ENCODE measurements around the gene CD74. TPM values are rescaled to one million over a fixed set of nuclear protein-coding genes. Genes with fewer than 3 reads are reported as not detected.

The CD74 gene
- total RNA-seq, 4 donors from 2014 or later: 287 to 675 (median 493) TPM

GRCh38 chr5:150389531-150390266, 23.0 kb downstream of the CD74 start:
- Histone ChIP-seq H3K27me3 (no peaks in the 10 kb centered on the region), H3K4me3 (replicated peaks in 1 of 3) (no peak overlapping the region), H3K27ac (no peak overlapping the region), H3K9me3 (no peaks in the 10 kb centered on the region), H3K4me1 (no peaks in the 10 kb centered on the region), H3K36me3 (peaks cover 38 to 77% of the 10 kb centered on the region in 2 donors)
- WGBS, 2 donors: 90 to 91% methylated on average over 8 to 10 of the region's 13 CpGs
- intact Hi-C loops (cut with DNase I): no loop called here
- no peak for DNase-seq
- no peak for TF ChIP-seq POLR2A (IDR thresholded peaks at IDR 0.05)
- TF ChIP-seq, protein P1, sequence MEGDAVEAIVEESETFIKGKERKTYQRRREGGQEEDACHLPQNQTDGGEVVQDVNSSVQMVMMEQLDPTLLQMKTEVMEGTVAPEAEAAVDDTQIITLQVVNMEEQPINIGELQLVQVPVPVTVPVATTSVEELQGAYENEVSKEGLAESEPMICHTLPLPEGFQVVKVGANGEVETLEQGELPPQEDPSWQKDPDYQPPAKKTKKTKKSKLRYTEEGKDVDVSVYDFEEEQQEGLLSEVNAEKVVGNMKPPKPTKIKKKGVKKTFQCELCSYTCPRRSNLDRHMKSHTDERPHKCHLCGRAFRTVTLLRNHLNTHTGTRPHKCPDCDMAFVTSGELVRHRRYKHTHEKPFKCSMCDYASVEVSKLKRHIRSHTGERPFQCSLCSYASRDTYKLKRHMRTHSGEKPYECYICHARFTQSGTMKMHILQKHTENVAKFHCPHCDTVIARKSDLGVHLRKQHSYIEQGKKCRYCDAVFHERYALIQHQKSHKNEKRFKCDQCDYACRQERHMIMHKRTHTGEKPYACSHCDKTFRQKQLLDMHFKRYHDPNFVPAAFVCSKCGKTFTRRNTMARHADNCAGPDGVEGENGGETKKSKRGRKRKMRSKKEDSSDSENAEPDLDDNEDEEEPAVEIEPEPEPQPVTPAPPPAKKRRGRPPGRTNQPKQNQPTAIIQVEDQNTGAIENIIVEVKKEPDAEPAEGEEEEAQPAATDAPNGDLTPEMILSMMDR (IDR thresholded peaks at IDR 0.05): no peak

GRCh38 chr5:150386024-150386855, 26.5 kb downstream of the CD74 start:
- no peak for TF ChIP-seq POLR2A (IDR thresholded peaks at IDR 0.05)
- TF ChIP-seq, protein P1 (IDR thresholded peaks at IDR 0.05): no peak
- DNase-seq: no peak
- intact Hi-C loops (cut with DNase I): no loop called here
- Histone ChIP-seq H3K4me3 (replicated peaks in 1 of 3) (no peak overlapping the region), H3K27me3 (no peaks in the 10 kb centered on the region), H3K9me3 (no peaks in the 10 kb centered on the region), H3K27ac (no peak overlapping the region), H3K4me1 (no peaks in the 10 kb centered on the region), H3K36me3 (peaks cover 50 to 81% of the 10 kb centered on the region in 2 donors)
- WGBS, 2 donors: 83 to 87% methylated on average over 15 of the region's 15 CpGs

DNA sequence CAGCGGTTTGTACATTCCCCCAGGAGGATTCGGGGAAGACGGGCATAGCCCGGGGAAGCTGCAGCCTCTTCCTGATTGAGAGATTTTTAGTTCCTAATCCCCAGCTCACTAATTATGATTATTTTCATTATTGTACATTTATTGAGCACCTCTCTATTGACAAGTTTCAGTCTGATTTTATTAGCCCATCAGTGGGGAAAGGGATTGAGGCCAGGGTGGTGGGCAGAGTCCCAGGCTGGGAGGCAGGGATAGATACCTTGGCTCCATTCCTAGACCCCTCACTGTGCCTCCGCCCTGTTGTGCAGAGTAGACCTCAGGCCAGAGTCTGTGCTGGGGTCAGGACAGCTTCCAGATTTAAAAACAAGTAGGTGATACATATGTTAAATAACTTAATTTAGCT, 28.0 kb downstream of the CD74 start:
- Histone ChIP-seq H3K4me1 (no peaks in the 10 kb centered on the region), H3K27me3 (no peaks in the 10 kb centered on the region), H3K27ac (no peak overlapping the region), H3K36me3 (peaks cover 56 to 82% of the 10 kb centered on the region in 2 donors), H3K4me3 (replicated peaks in 1 of 3) (no peak overlapping the region), H3K9me3 (no peaks in the 10 kb centered on the region)
- WGBS, 2 donors: 93 to 94% methylated on average over 5 of the region's 5 CpGs
- no peak for DNase-seq
- intact Hi-C loops (cut with DNase I): no loop called here
- no peak for TF ChIP-seq POLR2A (IDR thresholded peaks at IDR 0.05)
- TF ChIP-seq, protein P1 (IDR thresholded peaks at IDR 0.05): no peak

DNA sequence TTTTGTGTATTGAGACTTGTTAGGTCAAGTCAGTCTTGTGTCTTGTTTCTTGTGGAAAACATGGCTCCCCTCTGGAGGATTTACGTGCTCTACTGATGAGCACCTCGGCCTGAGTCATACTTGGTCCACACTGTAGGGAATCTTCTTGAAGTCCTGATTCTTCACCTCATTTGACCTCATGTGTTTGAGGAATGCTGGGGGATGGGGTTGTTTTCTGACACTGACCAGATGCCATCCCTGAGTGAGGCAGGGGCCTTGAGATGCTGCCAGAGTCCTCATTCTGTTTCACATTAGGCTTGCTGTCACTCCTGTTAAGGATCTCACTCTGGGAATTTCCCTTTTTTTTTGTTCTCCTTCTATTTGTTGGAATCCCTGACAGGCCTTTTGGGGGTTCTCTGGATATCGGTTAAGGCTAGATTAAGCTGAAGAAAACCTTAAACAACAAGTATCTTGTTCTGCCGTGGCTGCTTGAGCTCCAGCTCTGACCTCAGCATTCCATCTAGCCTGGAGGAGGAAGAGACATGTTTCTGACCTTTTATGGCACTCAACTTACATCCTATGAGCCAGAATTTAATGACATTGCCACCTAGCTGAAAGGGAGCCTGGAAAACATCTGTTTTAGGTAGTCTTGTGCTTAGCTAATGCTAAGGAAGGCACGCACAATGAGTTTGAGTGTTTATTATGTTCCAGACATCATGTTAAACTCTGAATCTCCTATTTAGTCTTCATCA, 34.6 kb downstream of the CD74 start:
- intact Hi-C loops (cut with DNase I): no loop called here
- no peak for DNase-seq
- no peaks in the 10 kb centered on the region for H3K27me3 ChIP-seq
- 83 to 91% methylated on average over 5 of the region's 5 CpGs for WGBS, 2 donors
- TF ChIP-seq POLR2A (IDR thresholded peaks at IDR 0.05): no peak
- TF ChIP-seq, protein P1 (IDR thresholded peaks at IDR 0.05): no peak
- peaks cover 85 to 100% of the 10 kb centered on the region in 2 donors for H3K36me3 ChIP-seq
- H3K27ac ChIP-seq: no peak overlapping the region
- no peaks in the 10 kb centered on the region for H3K4me1 ChIP-seq
- H3K9me3 ChIP-seq: no peaks in the 10 kb centered on the region
- no peak overlapping the region for H3K4me3 ChIP-seq (replicated peaks in 1 of 3)

Measured in thyroid gland (tissue), 4 donors.